ENCODE results near the gene DOK5.

Gene DOK5

GRCh38 chr20:54557806-54558590 is 82.6 kb downstream of the DOK5 start:
- Mint-ChIP-seq H3K27ac (ENCODE audit: low read depth) (no peak overlapping the region), H3K36me3 (ENCODE audit: insufficient read depth) (no peaks in the 10 kb centered on the region), H3K27me3 (peaks cover 13% of the 10 kb centered on the region), H3K4me1 (no peaks in the 10 kb centered on the region), H3K4me3 (no peak overlapping the region), H3K9me3 (peaks cover 5% of the 10 kb centered on the region)
- DNase-seq (ENCODE audit: low spot score in 2 of 2) (no peak), ATAC-seq (replicated peaks; ENCODE audit: extremely low read depth, poor library complexity, severe bottlenecking) (no peak)

GRCh38 chr20:54559890-54560289 is 84.5 kb downstream of the DOK5 start:
- no peak for ATAC-seq (replicated peaks; ENCODE audit: extremely low read depth, poor library complexity, severe bottlenecking)
- Mint-ChIP-seq H3K4me3 (no peak overlapping the region), H3K9me3 (peaks cover 5% of the 10 kb centered on the region), H3K27me3 (peaks cover 19% of the 10 kb centered on the region), H3K4me1 (no peaks in the 10 kb centered on the region), H3K27ac (ENCODE audit: low read depth) (no peak overlapping the region), H3K36me3 (ENCODE audit: insufficient read depth) (no peaks in the 10 kb centered on the region)
- DNase-seq (ENCODE audit: low spot score in 2 of 2), result no peak

GRCh38 chr20:54560357-54560756 is 85.0 kb downstream of the DOK5 start:
- DNase-seq (ENCODE audit: low spot score in 2 of 2) (no peak), ATAC-seq (replicated peaks; ENCODE audit: extremely low read depth, poor library complexity, severe bottlenecking) (no peak)
- Mint-ChIP-seq H3K4me3 (no peak overlapping the region), H3K27me3 (peaks cover 23% of the 10 kb centered on the region), H3K9me3 (peaks cover 5% of the 10 kb centered on the region), H3K4me1 (no peaks in the 10 kb centered on the region), H3K36me3 (ENCODE audit: insufficient read depth) (no peaks in the 10 kb centered on the region), H3K27ac (ENCODE audit: low read depth) (no peak overlapping the region)

- no peak overlapping the region for H3K27ac Mint-ChIP-seq (ENCODE audit: low read depth)
- no peaks in the 10 kb centered on the region for H3K9me3 Mint-ChIP-seq
- peaks cover 21% of the 10 kb centered on the region for H3K27me3 Mint-ChIP-seq
- DNase-seq (ENCODE audit: low spot score in 2 of 2) (no peak), ATAC-seq (replicated peaks; ENCODE audit: extremely low read depth, poor library complexity, severe bottlenecking) (no peak)
- H3K4me1 Mint-ChIP-seq, result no peaks in the 10 kb centered on the region
- no peak overlapping the region for H3K4me3 Mint-ChIP-seq
- H3K36me3 Mint-ChIP-seq (ENCODE audit: insufficient read depth), result no peaks in the 10 kb centered on the region
Measured at GRCh38 chr20:54565255-54565654, 89.9 kb downstream of the DOK5 start.

GRCh38 chr20:54566031-54566688 is 90.8 kb downstream of the DOK5 start:
- Mint-ChIP-seq H3K4me1 (no peaks in the 10 kb centered on the region), H3K4me3 (no peak overlapping the region), H3K27ac (ENCODE audit: low read depth) (no peak overlapping the region), H3K36me3 (ENCODE audit: insufficient read depth) (no peaks in the 10 kb centered on the region), H3K9me3 (no peaks in the 10 kb centered on the region), H3K27me3 (peaks cover 12% of the 10 kb centered on the region)
- no peak for DNase-seq (ENCODE audit: low spot score in 2 of 2)
- ATAC-seq (replicated peaks; ENCODE audit: extremely low read depth, poor library complexity, severe bottlenecking), result no peak

- no peaks in the 10 kb centered on the region for H3K4me1 Mint-ChIP-seq
- DNase-seq (ENCODE audit: low spot score in 2 of 2) (no peak), ATAC-seq (replicated peaks; ENCODE audit: extremely low read depth, poor library complexity, severe bottlenecking) (no peak)
- H3K36me3 Mint-ChIP-seq (ENCODE audit: insufficient read depth), result no peaks in the 10 kb centered on the region
- no peaks in the 10 kb centered on the region for H3K9me3 Mint-ChIP-seq
- H3K27me3 Mint-ChIP-seq, result no peaks in the 10 kb centered on the region
- no peak overlapping the region for H3K27ac Mint-ChIP-seq (ENCODE audit: low read depth)
- no peak overlapping the region for H3K4me3 Mint-ChIP-seq
Measured at GRCh38 chr20:54570561-54570960, 95.2 kb downstream of the DOK5 start.

- Mint-ChIP-seq H3K4me1 (no peaks in the 10 kb centered on the region), H3K36me3 (ENCODE audit: insufficient read depth) (no peaks in the 10 kb centered on the region), H3K27ac (ENCODE audit: low read depth) (no peak overlapping the region), H3K27me3 (no peaks in the 10 kb centered on the region), H3K9me3 (no peaks in the 10 kb centered on the region), H3K4me3 (no peak overlapping the region)
- DNase-seq (ENCODE audit: low spot score in 2 of 2) (no peak), ATAC-seq (replicated peaks; ENCODE audit: extremely low read depth, poor library complexity, severe bottlenecking) (no peak)
Measured at GRCh38 chr20:54572665-54573435, 97.5 kb downstream of the DOK5 start.

- no peaks in the 10 kb centered on the region for H3K36me3 Mint-ChIP-seq (ENCODE audit: insufficient read depth)
- no peaks in the 10 kb centered on the region for H3K9me3 Mint-ChIP-seq
- no peaks in the 10 kb centered on the region for H3K4me1 Mint-ChIP-seq
- DNase-seq (ENCODE audit: low spot score in 2 of 2) (no peak), ATAC-seq (replicated peaks; ENCODE audit: extremely low read depth, poor library complexity, severe bottlenecking) (no peak)
- H3K4me3 Mint-ChIP-seq, result no peak overlapping the region
- no peaks in the 10 kb centered on the region for H3K27me3 Mint-ChIP-seq
- no peak overlapping the region for H3K27ac Mint-ChIP-seq (ENCODE audit: low read depth)
Measured at GRCh38 chr20:54573838-54574237, 98.4 kb downstream of the DOK5 start.

GRCh38 chr20:54576518-54576917 is 101.1 kb downstream of the DOK5 start:
- ATAC-seq (replicated peaks; ENCODE audit: extremely low read depth, poor library complexity, severe bottlenecking) (no peak), DNase-seq (ENCODE audit: low spot score in 2 of 2) (no peak)
- Mint-ChIP-seq H3K4me1 (no peaks in the 10 kb centered on the region), H3K9me3 (no peaks in the 10 kb centered on the region), H3K4me3 (no peak overlapping the region), H3K27ac (ENCODE audit: low read depth) (no peak overlapping the region), H3K27me3 (no peaks in the 10 kb centered on the region), H3K36me3 (ENCODE audit: insufficient read depth) (peaks cover 1% of the 10 kb centered on the region)

GRCh38 chr20:54577637-54578036 is 102.2 kb downstream of the DOK5 start:
- no peak overlapping the region for H3K4me3 Mint-ChIP-seq
- H3K9me3 Mint-ChIP-seq, result peaks cover 3% of the 10 kb centered on the region
- H3K4me1 Mint-ChIP-seq, result no peaks in the 10 kb centered on the region
- DNase-seq (ENCODE audit: low spot score in 2 of 2) (no peak), ATAC-seq (replicated peaks; ENCODE audit: extremely low read depth, poor library complexity, severe bottlenecking) (no peak)
- H3K36me3 Mint-ChIP-seq (ENCODE audit: insufficient read depth), result peaks cover 1% of the 10 kb centered on the region
- H3K27me3 Mint-ChIP-seq, result no peaks in the 10 kb centered on the region
- no peak overlapping the region for H3K27ac Mint-ChIP-seq (ENCODE audit: low read depth)

GRCh38 chr20:54585217-54585616 is 109.8 kb downstream of the DOK5 start:
- Mint-ChIP-seq H3K27ac (ENCODE audit: low read depth) (no peak overlapping the region), H3K36me3 (ENCODE audit: insufficient read depth) (peaks cover 1% of the 10 kb centered on the region), H3K27me3 (peaks cover 12% of the 10 kb centered on the region), H3K9me3 (peaks cover 13% of the 10 kb centered on the region), H3K4me1 (no peaks in the 10 kb centered on the region), H3K4me3 (no peak overlapping the region)
- DNase-seq (ENCODE audit: low spot score in 2 of 2) (no peak), ATAC-seq (replicated peaks; ENCODE audit: extremely low read depth, poor library complexity, severe bottlenecking) (no peak)

GRCh38 chr20:54587408-54587807 is 112.0 kb downstream of the DOK5 start:
- no peaks in the 10 kb centered on the region for H3K36me3 Mint-ChIP-seq (ENCODE audit: insufficient read depth)
- H3K4me1 Mint-ChIP-seq, result no peaks in the 10 kb centered on the region
- peaks cover 10% of the 10 kb centered on the region for H3K9me3 Mint-ChIP-seq
- DNase-seq (ENCODE audit: low spot score in 2 of 2) (no peak), ATAC-seq (replicated peaks; ENCODE audit: extremely low read depth, poor library complexity, severe bottlenecking) (no peak)
- H3K27me3 Mint-ChIP-seq, result peaks cover 12% of the 10 kb centered on the region
- no peak overlapping the region for H3K4me3 Mint-ChIP-seq
- no peak overlapping the region for H3K27ac Mint-ChIP-seq (ENCODE audit: low read depth)
